Mesendoderm (in vitro differentiated cells): ENCODE data around the gene ZFP3.

ENCODE experiments used
- DNase-seq: peaks from one replicate; pipeline ENCODE4 v3.0.0; 2013
- H2AK5ac ChIP-seq: 2 replicates; pipeline ENCODE4 v1.6.1; 2013; ENCODE audit warnings: low read length, inconsistent platforms
- H2BK120ac ChIP-seq: 2 replicates; pipeline ENCODE4 v1.6.1; 2013; ENCODE audit warnings: low read depth, mild to moderate bottlenecking, low read length, moderate library complexity, mixed read lengths
- H2BK15ac ChIP-seq: replicated peaks from 2 replicates; pipeline ENCODE4 v1.6.1; 2013; ENCODE audit warnings: low read depth, mild to moderate bottlenecking, moderate library complexity
- H2BK5ac ChIP-seq: 2 replicates; pipeline ENCODE4 v1.6.1; 2013; ENCODE audit warnings: low read length, inconsistent platforms
- H3K18ac ChIP-seq: 2 replicates; pipeline ENCODE4 v1.6.1; 2013; ENCODE audit warnings: mild to moderate bottlenecking, low read length, mixed read lengths
- H3K23ac ChIP-seq: one replicate; pipeline ENCODE4 v1.6.1; 2013; ENCODE audit warnings: low read length
- H3K27ac ChIP-seq: 2 replicates; pipeline ENCODE4 v1.5.1; 2013; ENCODE audit warnings: low read depth, mild to moderate bottlenecking, inconsistent platforms, low read length, moderate library complexity
- H3K27me3 ChIP-seq: 2 replicates; pipeline ENCODE4 v1.6.1; 2013; ENCODE audit warnings: low read length, control low read depth, mild to moderate bottlenecking, inconsistent platforms; ENCODE audit not compliant: insufficient read depth, poor library complexity
- H3K36me3 ChIP-seq: 2 replicates; pipeline ENCODE4 v1.6.1; 2013; ENCODE audit warnings: low read length, inconsistent platforms; ENCODE audit not compliant: control insufficient read depth, insufficient read depth
- H3K4ac ChIP-seq: one replicate; pipeline ENCODE4 v1.6.1; 2013; ENCODE audit warnings: low read depth, mild to moderate bottlenecking, low read length, moderate library complexity
- H3K4me1 ChIP-seq: 2 replicates; pipeline ENCODE4 v1.6.1; 2013; ENCODE audit warnings: low read depth, low read length, inconsistent platforms; ENCODE audit not compliant: control insufficient read depth
- H3K4me2 ChIP-seq: 2 replicates; pipeline ENCODE4 v1.6.1; 2013; ENCODE audit warnings: low read length
- H3K4me3 ChIP-seq: 2 replicates; pipeline ENCODE4 v1.5.1; 2013; ENCODE audit warnings: mild to moderate bottlenecking, low read length
- H3K56ac ChIP-seq: one replicate; pipeline ENCODE4 v1.6.1; 2013; ENCODE audit warnings: low read length
- H3K79me1 ChIP-seq: 2 replicates; pipeline ENCODE4 v1.6.1; 2013; ENCODE audit warnings: low read length, inconsistent platforms
- H3K79me2 ChIP-seq: 2 replicates; pipeline ENCODE4 v1.6.1; 2013; ENCODE audit warnings: mild to moderate bottlenecking, low read length; ENCODE audit not compliant: control insufficient read depth, insufficient read depth
- H3K9ac ChIP-seq: 2 replicates; pipeline ENCODE4 v1.6.1; 2013; ENCODE audit warnings: low read length, inconsistent platforms
- H4K5ac ChIP-seq: one replicate; pipeline ENCODE4 v1.6.1; 2013; ENCODE audit warnings: low read length
- H4K8ac ChIP-seq: one replicate; pipeline ENCODE4 v1.6.1; 2013; ENCODE audit warnings: low read depth, mild to moderate bottlenecking, control low read depth, low read length, moderate library complexity
- WGBS: extraction: QIAGEN DNeasy Blood & Tissue Kit; methylation state at CpG from one replicate; pipeline ENCODE4 v1.1.7; 2013; ENCODE audit warnings: low lambda C conversion rate, missing lambda C conversion rate; ENCODE audit not compliant: insufficient coverage; ENCODE audit errors: extremely low coverage; 5-methylcytosine and 5-hydroxymethylcytosine counted together

Gene ZFP3

GRCh38 chr17:5034063-5034462 is 44.2 kb upstream of the ZFP3 start:
- Histone ChIP-seq H3K79me2 (no peaks in the 10 kb centered on the region), H2AK5ac (no peak overlapping the region), H3K79me1 (no peaks in the 10 kb centered on the region), H3K56ac (no peak overlapping the region), H2BK5ac (no peak overlapping the region), H3K4ac (no peak overlapping the region), H3K9ac (no peak overlapping the region), H3K27me3 (no peaks in the 10 kb centered on the region), H3K4me1 (no peaks in the 10 kb centered on the region), H2BK15ac (no peak overlapping the region), H2BK120ac (no peak overlapping the region), H3K27ac (no peak overlapping the region), H4K5ac (no peak overlapping the region), H3K4me3 (no peak overlapping the region), H3K4me2 (no peak overlapping the region), H3K36me3 (no peaks in the 10 kb centered on the region), H3K23ac (no peak overlapping the region), H3K18ac (no peak overlapping the region), H4K8ac (no peak overlapping the region)
- no CpG with 5 or more reads among the region's 5 CpGs for WGBS
- DNase-seq, result no peak

- no peak overlapping the region for H3K18ac ChIP-seq
- no peak overlapping the region for H3K9ac ChIP-seq
- no peak for DNase-seq
- H3K79me2 ChIP-seq, result no peaks in the 10 kb centered on the region
- H2BK15ac ChIP-seq, result no peak overlapping the region
- no peaks in the 10 kb centered on the region for H3K36me3 ChIP-seq
- H3K4me3 ChIP-seq, result no peak overlapping the region
- no peak overlapping the region for H3K27ac ChIP-seq
- no peaks in the 10 kb centered on the region for H3K4me1 ChIP-seq
- H3K23ac ChIP-seq, result no peak overlapping the region
- no peak overlapping the region for H3K56ac ChIP-seq
- H3K27me3 ChIP-seq, result no peaks in the 10 kb centered on the region
- no peak overlapping the region for H2AK5ac ChIP-seq
- no CpG with 5 or more reads among the region's 14 CpGs for WGBS
- H4K5ac ChIP-seq, result no peak overlapping the region
- no peaks in the 10 kb centered on the region for H3K79me1 ChIP-seq
- H4K8ac ChIP-seq, result no peak overlapping the region
- no peak overlapping the region for H2BK120ac ChIP-seq
- no peak overlapping the region for H3K4me2 ChIP-seq
- H3K4ac ChIP-seq, result no peak overlapping the region
- no peak overlapping the region for H2BK5ac ChIP-seq
Observed at GRCh38 chr17:5034651-5035050, 43.6 kb upstream of the ZFP3 start.

GRCh38 chr17:5035315-5035714 is 43.0 kb upstream of the ZFP3 start, which contains the start of gene SLC52A1:
Gene SLC52A1 (minus strand): TSS chr17:5035426. CDS start chr17:5034606, 820 bp downstream.
- H2BK120ac ChIP-seq, result no peak within 1 kb of the TSS
- no peak within 1 kb of the TSS for H4K8ac ChIP-seq
- DNase-seq, result no peak
- no peak within 1 kb of the TSS for H3K27ac ChIP-seq
- H3K4me1 ChIP-seq, result no peaks in the 10 kb centered on the region
- H3K56ac ChIP-seq, result peak within 1 kb of the TSS; percentile 15
- H3K23ac ChIP-seq, result no peak within 1 kb of the TSS
- no peaks in the 10 kb centered on the region for H3K27me3 ChIP-seq
- H2AK5ac ChIP-seq, result no peak within 1 kb of the TSS
- no peak within 1 kb of the TSS for H3K4me3 ChIP-seq
- no CpG with 5 or more reads among the region's 24 CpGs for WGBS
- no peaks in the 10 kb centered on the region for H3K79me1 ChIP-seq
- no peak within 1 kb of the TSS for H3K4ac ChIP-seq
- H4K5ac ChIP-seq, result no peak within 1 kb of the TSS
- H2BK5ac ChIP-seq, result no peak within 1 kb of the TSS
- no peak within 1 kb of the TSS for H3K9ac ChIP-seq
- no peaks in the 10 kb centered on the region for H3K36me3 ChIP-seq
- H3K79me2 ChIP-seq, result no peaks in the 10 kb centered on the region
- no peak within 1 kb of the TSS for H3K18ac ChIP-seq
- H3K4me2 ChIP-seq, result no peak within 1 kb of the TSS
- H2BK15ac ChIP-seq, result no peak within 1 kb of the TSS

- Histone ChIP-seq H2BK120ac (no peak overlapping the region), H3K27me3 (no peaks in the 10 kb centered on the region), H3K79me1 (no peaks in the 10 kb centered on the region), H4K5ac (no peak overlapping the region), H3K4me3 (no peak overlapping the region), H2AK5ac (no peak overlapping the region), H3K4me1 (no peaks in the 10 kb centered on the region), H4K8ac (no peak overlapping the region), H2BK15ac (no peak overlapping the region), H3K79me2 (no peaks in the 10 kb centered on the region), H3K56ac (no peak overlapping the region), H3K4ac (no peak overlapping the region), H2BK5ac (no peak overlapping the region), H3K9ac (no peak overlapping the region), H3K18ac (no peak overlapping the region), H3K23ac (no peak overlapping the region), H3K27ac (no peak overlapping the region), H3K36me3 (no peaks in the 10 kb centered on the region), H3K4me2 (no peak overlapping the region)
- WGBS, result no CpG with 5 or more reads among the region's 15 CpGs
- DNase-seq, result no peak
Observed at GRCh38 chr17:5042157-5043022, 35.9 kb upstream of the ZFP3 start.

- peak; percentile 47 for DNase-seq
- no peak overlapping the region for H4K8ac ChIP-seq
Observed at GRCh38 chr17:5043524-5043923, 34.7 kb upstream of the ZFP3 start.

More at GRCh38 chr17:5043524-5043923, 34.7 kb upstream of the ZFP3 start:
- no peak overlapping the region for H3K23ac ChIP-seq
- no peak overlapping the region for H3K4me2 ChIP-seq
- no peak overlapping the region for H3K4me3 ChIP-seq
- H3K27me3 ChIP-seq, result no peaks in the 10 kb centered on the region
- H3K4ac ChIP-seq, result no peak overlapping the region
- H3K4me1 ChIP-seq, result no peaks in the 10 kb centered on the region
- H4K5ac ChIP-seq, result no peak overlapping the region
- WGBS, result no CpG with 5 or more reads among the region's 1 CpG
- no peak overlapping the region for H2BK15ac ChIP-seq
- H2BK120ac ChIP-seq, result no peak overlapping the region
- no peak overlapping the region for H3K18ac ChIP-seq
- H3K36me3 ChIP-seq, result no peaks in the 10 kb centered on the region
- no peak overlapping the region for H3K9ac ChIP-seq
- H3K27ac ChIP-seq, result no peak overlapping the region
- no peak overlapping the region for H3K56ac ChIP-seq
- H2BK5ac ChIP-seq, result no peak overlapping the region
- no peaks in the 10 kb centered on the region for H3K79me2 ChIP-seq
- no peak overlapping the region for H2AK5ac ChIP-seq
- no peaks in the 10 kb centered on the region for H3K79me1 ChIP-seq
